Kidney (tissue), 14 donors: ENCODE data around the gene BCOR. TPM values are rescaled to one million over a fixed set of nuclear protein-coding genes. Genes with fewer than 3 reads are reported as not detected.
A peak's percentile ranks its signal among the peaks of the same experiment; 100 is the strongest.

Source experiments
- DNase-seq, 5 donors: peaks; one replicate each; pipeline ENCODE4 v3.0.0-alpha.2; 2013 to 2020
- FAIRE-seq: peaks from 2 replicates; lab custom pipeline; 2012; peaks lifted over from hg19 to GRCh38; lab: Jason Lieb, UNC
- H3K27ac ChIP-seq, 2 donors: one replicate each; pipeline ENCODE4 v1.7.0; 2013; ENCODE audit warnings: low read depth in 2 of 2, low read length in 2 of 2, inconsistent platforms in 1 of 2
- H3K27me3 ChIP-seq: one replicate; pipeline ENCODE4 v1.7.1; 2013; ENCODE audit warnings: low read length, inconsistent platforms; ENCODE audit not compliant: control insufficient read depth, insufficient read depth
- H3K36me3 ChIP-seq, 3 donors: one replicate each; pipeline versions ENCODE4 v1.7.0 to v1.7.1; 2013; ENCODE audit warnings: low read length in 3 of 3, control low read depth in 1 of 3, inconsistent platforms in 1 of 3; ENCODE audit not compliant: insufficient read depth in 3 of 3, control insufficient read depth in 2 of 3
- H3K4me1 ChIP-seq, 3 donors: one replicate each; pipeline versions ENCODE4 v1.7.0 to v1.7.1; 2013; ENCODE audit warnings: low read length in 3 of 3, inconsistent platforms in 1 of 3, low read depth in 1 of 3; ENCODE audit not compliant: control insufficient read depth in 2 of 3, insufficient read depth in 2 of 3
- H3K4me3 ChIP-seq, 3 donors: one replicate each; pipeline versions ENCODE4 v1.7.0 to v1.8.1; 2013; ENCODE audit warnings: low read length in 3 of 3, control low read depth in 1 of 3, inconsistent platforms in 1 of 3
- H3K9ac ChIP-seq, 3 donors: one replicate each; pipeline versions ENCODE4 v1.7.0 to v1.7.1; 2013; ENCODE audit warnings: low read length in 3 of 3, control low read depth in 1 of 3, inconsistent platforms in 1 of 3
- H3K9me3 ChIP-seq, 3 donors: one replicate each; pipeline versions ENCODE4 v1.7.0 to v1.7.1; 2013; ENCODE audit warnings: low read length in 3 of 3, control low read depth in 1 of 3, inconsistent platforms in 1 of 3; ENCODE audit not compliant: control insufficient read depth in 2 of 3, insufficient read depth in 1 of 3
- CTCF ChIP-seq: IDR thresholded peaks from 3 replicates; pipeline ENCODE4 v1.5.1; 2012; ENCODE audit warnings: mild to moderate bottlenecking, moderate library complexity, borderline replicate concordance; ENCODE audit not compliant: insufficient read depth; ENCODE audit errors: extremely low read depth
- intact Hi-C: fragments of 100-400 bp; cut with DNase I; formaldehyde crosslinking; loops from one replicate; pipeline ENCODE4 v1.11.1; 2022
- polyA plus RNA-seq: library from polyadenylated mRNA; stranded (reverse); fragments of 350-450 nt; fragmentation: Illumina TruSeq; extraction: RNeasy Lipid Tissue Mini Kit (QIAGEN cat#74804); gene quantifications from one replicate; pipeline ENCODE4 v1.2.3, GENCODE V29; 2014; ENCODE audit warnings: low read depth, low replicate concordance; ENCODE audit not compliant: insufficient read depth
- total RNA-seq: library from RNA; stranded (reverse); fragmentation: NEBNext Ultra II Directional; extraction: Animal tissue kit (Norgen Biotek cat#: 25700); gene quantifications from one replicate; pipeline ENCODE4 v1.2.1, GENCODE V29; 2021
- donor health status: control.
- donor health status: control.
- donor health status: control.
- donor health status: control.
- donor health status: control.
- donor health status: DM: yes; HTN: yes; CAD: no.
- donor health status: Normal renal cell carcinoma (clear cell type).

The BCOR gene
- total and polyA plus RNA-seq, 2 donors from 2014 or later: 7.7 to 33.9 TPM

- DNase-seq (peak in 4 of 5 donors; percentile 53 to 81 (median 67)), FAIRE-seq (no peak)
- no peak for TF ChIP-seq CTCF
- Histone ChIP-seq H3K4me3 (peak overlapping the region in 1 of 3 donors; percentile 32), H3K27me3 (peaks cover 6% of the 10 kb centered on the region), H3K27ac (peak overlapping the region; percentile 51 to 69), H3K9ac (no peak overlapping the region), H3K4me1 (no peaks in the 10 kb centered on the region), H3K9me3 (no peaks in the 10 kb centered on the region), H3K36me3 (no peaks in the 10 kb centered on the region)
- intact Hi-C loops: no loop called here
Observed at GRCh38 chrX:40099055-40099958, 1.5 kb upstream of the BCOR start.

DNA sequence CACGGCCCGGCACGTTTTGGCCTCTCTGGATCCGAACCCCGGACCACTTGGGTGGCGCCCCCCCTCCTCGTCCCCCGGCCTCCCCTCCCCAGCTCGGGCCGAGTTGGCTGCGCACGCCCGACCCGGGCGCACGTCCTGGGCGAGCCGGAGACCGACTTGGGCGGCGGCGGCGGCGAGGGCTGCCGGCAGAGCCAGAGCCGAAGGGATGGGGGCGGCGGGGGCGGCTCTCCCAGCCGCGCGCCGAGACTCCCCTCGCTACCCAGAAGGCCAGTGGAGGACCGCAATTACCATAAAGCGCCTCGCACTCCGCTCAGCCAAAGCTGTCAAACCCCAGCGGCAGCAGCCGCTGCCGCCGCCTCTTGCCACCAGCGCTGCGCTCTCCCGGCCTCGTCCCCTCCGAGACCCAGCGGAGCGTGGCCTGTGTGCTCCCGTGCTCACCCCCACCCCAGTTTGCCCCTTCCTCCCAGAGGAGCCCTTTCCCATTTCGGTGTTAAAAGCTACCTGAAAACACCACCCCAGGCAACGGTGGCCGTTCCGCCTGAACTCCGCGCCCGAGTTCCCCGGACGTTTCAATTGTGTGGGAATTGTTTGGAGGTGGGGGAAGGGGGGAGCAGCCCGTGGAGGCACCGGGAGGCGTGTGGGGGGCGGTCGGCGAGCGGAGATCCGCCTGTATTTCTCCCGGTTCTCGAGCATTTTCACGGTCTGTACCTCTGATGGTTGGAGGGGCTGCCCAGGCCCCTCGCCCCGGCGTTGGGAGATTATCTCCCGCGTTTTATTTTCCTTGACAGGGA is 701 bp upstream of the BCOR start:
- Histone ChIP-seq H3K36me3 (no peaks in the 10 kb centered on the region), H3K4me3 (peak overlapping the region; percentile 20 to 45 (median 32)), H3K4me1 (peaks cover 0 to 4% (median 0%) of the 10 kb centered on the region in 3 donors), H3K9ac (peak overlapping the region in 1 of 3 donors; percentile 58), H3K27ac (peak overlapping the region; percentile 57 to 69), H3K27me3 (peaks cover 8% of the 10 kb centered on the region), H3K9me3 (no peaks in the 10 kb centered on the region)
- peak in 4 of 5 donors; percentile 77 to 85 (median 84) for DNase-seq
- TF ChIP-seq CTCF: no peak
- FAIRE-seq: no peak
- intact Hi-C loops: no loop called here

DNA sequence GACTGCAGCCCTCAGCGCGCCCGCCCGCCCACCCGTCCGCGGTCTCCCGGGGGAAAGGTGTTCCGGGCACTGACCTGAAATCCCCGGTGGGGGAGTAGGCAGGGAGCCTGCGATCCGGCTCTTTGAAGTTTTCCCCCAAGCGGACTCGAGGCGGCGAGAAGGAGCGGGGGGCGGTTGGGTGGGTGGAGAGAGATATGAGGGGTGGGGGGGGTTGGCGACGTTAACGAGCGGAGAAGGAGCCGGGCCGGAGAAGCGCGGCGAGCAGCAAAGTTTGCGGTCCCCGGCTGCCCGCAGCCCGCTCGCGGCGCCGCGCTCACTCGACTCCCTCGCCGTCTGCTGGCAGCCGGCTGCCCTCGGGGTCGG is 636 bp downstream of the BCOR start:
- no peaks in the 10 kb centered on the region for H3K36me3 ChIP-seq
- FAIRE-seq (no peak), DNase-seq (peak in 3 of 5 donors; percentile 58 to 83 (median 72))
- no peak overlapping the region for H3K9ac ChIP-seq
- H3K27me3 ChIP-seq: peaks cover 8% of the 10 kb centered on the region
- peak overlapping the region in 1 of 3 donors; percentile 66 for H3K4me3 ChIP-seq
- no peaks in the 10 kb centered on the region for H3K9me3 ChIP-seq
- H3K27ac ChIP-seq: peak overlapping the region in 1 of 2 donors; percentile 63
- no peak for TF ChIP-seq CTCF
- intact Hi-C loops: no loop called here
- peaks cover 0 to 7% (median 0%) of the 10 kb centered on the region in 3 donors for H3K4me1 ChIP-seq
